Stimulated activated CD4-positive, alpha-beta T cell treated with anti-CD3 and anti-CD28 coated beads, Interleukin-2, amount 100 ng/mL, for 48 hours (primary cell): ENCODE data around the gene KRT7.
"Not testable (repeated sequence)": the region's sequence is repeated elsewhere in the genome, so short reads cannot be mapped to it uniquely, and the experiment has no call there.

Experiments
- DNase-seq, 2 donors: peaks; one replicate each; pipeline ENCODE4 v3.0.0-alpha.2; 2020

The KRT7 gene

DNA sequence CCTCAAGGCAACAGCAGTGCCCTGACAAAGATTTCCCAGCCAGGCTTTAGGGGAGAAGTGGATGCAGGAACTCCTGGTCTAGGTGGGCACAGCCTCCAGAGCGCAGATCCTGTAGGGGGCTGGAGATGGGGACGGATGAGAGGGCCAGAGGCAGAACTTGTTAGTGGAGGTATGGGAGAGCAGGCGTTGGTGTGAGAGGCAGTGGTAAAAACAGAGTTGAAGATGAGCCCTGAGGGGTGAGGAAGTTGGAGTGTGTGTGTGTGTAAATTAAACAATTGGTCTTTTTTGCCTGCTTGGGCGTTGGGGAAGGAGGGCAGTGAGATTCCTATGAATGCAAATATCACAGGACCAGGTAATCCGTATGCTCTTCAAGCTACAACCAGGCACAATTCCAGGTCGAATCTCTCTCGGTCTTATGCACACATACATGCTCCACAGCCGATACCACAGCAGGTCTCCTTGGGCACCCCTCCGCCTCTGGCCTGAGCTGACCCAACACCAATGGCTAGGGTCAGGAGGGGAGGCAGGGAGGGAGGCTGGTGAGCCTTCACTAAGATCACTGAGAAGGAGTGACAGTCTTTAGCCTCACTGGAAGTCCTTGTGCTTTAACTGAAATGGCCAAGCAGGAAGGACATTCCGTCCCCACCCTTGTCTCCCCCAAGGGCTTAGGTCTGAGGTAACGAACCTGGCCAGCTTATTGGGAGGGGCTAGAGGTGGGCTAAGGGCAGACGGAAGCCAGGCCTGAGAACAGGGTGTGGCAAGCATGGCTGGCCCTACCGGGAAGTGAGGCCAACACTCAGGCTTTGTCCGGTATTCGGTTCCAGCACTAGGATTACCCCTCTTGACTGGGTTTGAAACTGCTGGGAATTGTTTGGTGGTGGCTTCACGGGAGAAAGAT, 1.5 kb upstream of the KRT7 start:
- DNase-seq, result no peak

DNA sequence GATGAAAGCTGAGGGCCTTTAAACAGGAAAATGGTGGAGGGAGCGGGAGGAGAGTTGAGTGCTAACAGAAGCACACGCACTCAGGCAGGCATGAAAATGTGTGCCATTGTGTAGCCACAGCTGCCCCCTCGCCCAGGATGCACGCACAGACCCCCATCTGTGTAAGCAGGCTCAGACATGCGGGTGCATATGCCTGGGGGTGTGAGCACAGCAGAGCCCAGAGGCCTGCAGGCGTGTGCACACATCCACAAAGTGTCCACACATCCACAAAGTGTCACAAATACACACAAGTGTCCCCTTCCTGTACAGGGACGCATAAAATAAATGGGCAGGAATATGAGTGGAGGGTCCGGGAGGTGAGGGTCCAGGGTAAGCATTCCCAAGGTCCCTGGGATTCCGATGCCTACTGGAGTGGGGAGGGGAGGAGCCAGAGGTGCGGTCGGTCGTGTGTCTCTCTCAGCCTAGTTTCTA, 805 bp upstream of the KRT7 start:
- no peak for DNase-seq

DNA sequence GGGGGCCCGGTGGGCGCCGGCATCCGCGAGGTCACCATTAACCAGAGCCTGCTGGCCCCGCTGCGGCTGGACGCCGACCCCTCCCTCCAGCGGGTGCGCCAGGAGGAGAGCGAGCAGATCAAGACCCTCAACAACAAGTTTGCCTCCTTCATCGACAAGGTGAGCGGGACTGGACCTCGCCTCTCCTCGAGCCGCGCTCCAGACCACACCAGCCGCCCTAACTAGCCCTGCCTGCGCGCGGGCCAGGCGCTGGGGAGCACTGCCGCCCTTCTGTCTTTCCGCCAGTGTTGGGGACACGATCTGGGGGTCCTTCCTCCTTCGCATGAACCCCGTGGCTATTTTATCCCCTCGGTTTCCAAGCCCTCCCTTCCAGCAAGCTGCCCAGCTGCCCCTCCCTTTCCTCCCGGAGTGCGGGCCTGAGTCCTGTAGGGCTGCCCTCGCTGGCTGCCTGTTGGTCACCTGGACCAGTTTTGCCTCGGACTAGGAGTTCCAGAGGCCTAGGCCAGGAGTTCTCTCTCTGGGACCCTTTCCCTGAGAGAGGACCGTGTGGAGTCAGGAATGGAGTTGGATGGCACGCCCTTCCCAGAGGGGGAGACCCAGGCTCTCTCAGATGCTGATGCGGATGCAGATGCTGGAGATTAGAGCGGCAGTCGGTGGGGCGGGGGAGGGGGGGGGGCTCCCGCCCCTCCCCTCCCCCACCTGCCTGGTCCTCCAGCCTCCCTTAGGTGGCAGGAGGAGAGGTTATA, 592 bp downstream of the KRT7 start:
- no peak for DNase-seq

GRCh38 chr12:52234223-52234810, 1.3 kb downstream of the KRT7 start:
- no peak for DNase-seq

DNA sequence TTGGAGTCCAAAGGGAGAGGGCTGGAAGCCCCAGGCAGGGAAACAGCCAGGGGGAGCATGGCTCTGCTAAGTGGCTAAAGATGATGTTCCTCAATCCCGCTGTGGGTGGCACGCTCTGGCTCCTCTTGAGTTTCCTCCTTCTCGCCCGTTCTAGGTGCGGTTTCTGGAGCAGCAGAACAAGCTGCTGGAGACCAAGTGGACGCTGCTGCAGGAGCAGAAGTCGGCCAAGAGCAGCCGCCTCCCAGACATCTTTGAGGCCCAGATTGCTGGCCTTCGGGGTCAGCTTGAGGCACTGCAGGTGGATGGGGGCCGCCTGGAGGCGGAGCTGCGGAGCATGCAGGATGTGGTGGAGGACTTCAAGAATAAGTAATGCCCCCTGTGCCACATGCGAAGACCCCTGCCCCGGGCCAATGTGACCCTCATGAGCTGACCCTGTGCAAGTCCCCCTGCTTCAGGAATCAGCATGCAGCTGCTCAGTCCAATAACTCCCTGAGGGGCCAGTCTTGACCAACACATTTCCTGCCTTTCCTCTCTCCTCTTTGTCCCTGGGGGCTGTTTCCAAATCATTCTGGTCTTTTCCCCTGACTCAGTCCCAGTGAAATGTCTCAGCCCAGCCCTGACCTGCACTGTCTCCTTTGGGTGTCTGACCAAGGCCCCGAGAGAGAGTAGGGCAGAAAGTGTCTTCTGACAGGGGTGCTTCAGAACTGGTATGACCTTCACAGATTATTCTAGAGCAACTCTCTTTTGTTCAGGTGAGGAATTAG, 2.1 kb downstream of the KRT7 start:
- no peak for DNase-seq

- no peak for DNase-seq
Measured at GRCh38 chr12:52235822-52236361, 2.8 kb downstream of the KRT7 start.

DNA sequence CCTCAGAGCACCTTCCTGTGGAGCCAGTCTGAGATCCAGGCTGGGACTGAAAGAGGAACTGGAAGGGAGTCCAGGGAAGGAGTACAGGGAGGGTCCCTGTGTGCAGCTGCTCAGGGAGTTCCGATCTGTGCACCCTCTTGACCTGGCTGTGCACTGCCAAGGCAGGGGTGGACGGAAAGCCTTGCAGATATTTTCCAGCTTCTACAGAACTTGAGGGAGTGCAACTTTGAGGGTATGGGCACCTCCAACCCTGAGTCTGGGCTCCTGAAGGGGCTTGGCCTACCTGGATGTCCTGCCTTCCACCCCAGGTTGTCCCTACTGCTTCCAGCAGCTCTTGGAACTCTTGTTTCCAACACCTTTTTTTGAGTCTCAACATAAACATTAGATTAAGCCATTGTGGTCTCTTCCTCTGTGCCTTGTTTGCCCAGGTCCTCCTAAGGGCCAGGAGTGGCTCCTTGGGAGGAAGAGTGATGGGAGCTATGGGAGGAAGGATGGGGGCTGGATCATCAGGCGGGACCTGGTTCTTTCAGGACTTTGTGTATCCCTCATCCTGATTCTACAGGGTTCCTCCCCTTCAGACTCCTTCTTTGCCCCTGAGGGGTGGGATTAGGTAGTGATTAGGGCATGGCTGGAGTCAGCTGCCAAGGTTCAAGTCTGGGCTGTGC, 3.5 kb downstream of the KRT7 start:
- DNase-seq, result no peak

DNA sequence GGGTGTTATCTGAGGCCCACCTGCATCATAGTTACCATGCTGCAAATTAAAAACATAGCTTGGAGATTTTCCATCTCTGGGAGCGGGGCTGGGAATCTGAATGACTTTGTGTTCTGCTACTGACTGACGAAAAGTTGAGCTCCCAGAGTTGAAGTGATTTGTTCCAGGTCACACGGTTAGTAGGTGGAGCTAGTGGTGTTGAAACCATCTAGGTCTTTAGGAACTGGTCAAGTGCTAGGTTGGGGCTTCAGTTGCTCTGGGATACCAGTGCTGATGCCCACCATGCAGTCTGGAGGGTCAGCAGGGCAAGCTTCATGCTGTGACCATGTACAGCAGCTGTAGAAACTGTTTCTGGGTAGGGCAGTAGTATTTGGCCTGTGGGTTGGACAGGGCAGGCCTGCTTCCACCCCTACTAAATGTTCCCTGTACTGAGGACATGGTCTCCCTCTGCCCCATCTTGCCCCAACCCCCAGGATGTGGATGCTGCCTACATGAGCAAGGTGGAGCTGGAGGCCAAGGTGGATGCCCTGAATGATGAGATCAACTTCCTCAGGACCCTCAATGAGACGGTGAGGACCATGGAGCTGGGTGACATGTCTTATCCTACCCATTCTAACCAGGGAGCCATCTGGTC, 5.3 kb downstream of the KRT7 start:
- DNase-seq, result no peak

- DNase-seq, result no peak
Measured at GRCh38 chr12:52238916-52239646, 6.0 kb downstream of the KRT7 start.

DNA sequence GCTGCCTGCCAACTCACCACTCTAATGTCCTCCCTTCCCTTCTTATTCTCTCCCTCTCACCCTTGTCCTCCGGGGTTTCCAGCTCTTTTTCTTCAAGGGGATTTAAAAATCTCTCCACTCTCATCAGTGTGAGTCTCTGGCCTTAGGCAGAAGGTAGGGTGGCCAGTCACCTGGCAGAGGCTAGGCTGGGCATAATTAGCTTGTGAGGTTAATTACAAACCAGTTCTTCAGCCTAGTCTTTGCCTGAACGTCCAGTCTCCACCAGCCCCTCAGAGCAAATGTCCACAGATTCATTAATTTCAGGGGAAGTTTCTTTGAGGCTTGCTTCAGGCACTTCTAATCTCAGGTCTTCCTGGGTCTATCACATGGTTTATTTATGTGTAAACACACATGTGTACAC, 6.7 kb downstream of the KRT7 start:
- DNase-seq, result no peak

DNA sequence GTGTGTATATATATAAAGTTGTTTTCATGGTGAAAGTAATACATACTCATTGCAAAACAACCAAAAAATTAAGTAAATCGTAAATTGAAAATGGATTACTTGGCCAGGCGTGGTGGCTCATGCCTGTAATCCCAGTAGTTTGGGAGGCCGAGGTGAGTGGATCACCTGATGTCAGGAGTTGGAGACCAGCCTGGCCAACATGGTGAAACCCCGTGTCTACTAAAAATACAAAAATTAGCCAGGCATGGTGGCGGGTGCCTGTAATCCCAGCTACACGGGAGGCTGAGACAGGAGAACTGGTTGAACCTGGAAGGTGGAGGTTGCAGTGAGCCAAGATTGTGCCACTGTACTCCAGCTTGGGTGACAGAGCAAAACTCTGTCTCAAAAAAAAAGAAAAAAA, 7.2 kb downstream of the KRT7 start:
- not testable (repeated sequence) for DNase-seq

DNA sequence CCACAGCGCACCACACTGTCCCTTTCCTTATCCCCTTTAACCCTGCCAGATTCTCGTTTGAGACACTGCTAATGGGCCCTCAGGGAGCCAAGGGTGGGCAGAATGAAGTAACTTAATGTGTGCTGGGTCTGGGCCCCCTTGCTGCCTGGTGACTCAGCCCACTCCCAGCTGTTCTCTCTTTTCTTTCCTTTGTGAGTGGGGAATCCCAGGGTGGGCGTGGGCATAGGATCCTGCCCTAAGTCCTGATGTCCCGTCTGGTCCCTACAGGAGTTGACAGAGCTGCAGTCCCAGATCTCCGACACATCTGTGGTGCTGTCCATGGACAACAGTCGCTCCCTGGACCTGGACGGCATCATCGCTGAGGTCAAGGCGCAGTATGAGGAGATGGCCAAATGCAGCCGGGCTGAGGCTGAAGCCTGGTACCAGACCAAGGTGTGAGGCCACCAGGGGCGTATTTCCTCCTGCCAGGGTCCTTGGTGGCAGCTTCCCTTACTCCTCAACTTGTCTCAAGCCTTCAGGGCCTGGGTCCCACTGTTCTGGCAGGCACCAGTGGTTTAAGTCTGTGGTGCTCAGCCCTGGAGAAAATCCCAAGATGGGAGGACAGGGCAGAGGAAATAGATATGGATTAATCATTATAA, 8.3 kb downstream of the KRT7 start:
- DNase-seq, result no peak

- no peak for DNase-seq
Measured at GRCh38 chr12:52242442-52243258, 9.6 kb downstream of the KRT7 start.

GRCh38 chr12:52243259-52243855, 10.3 kb downstream of the KRT7 start:
- no peak for DNase-seq

GRCh38 chr12:52243856-52244614, 11.0 kb downstream of the KRT7 start:
- DNase-seq, result peak; percentile 50 to 60

GRCh38 chr12:52244615-52244994, 11.6 kb downstream of the KRT7 start:
- DNase-seq, result no peak

GRCh38 chr12:52245259-52245961, 12.4 kb downstream of the KRT7 start:
- no peak for DNase-seq
